Measurements from ENCODE around the gene MECR.

The MECR gene

GRCh38 chr1:29202053-29202452 is 28.7 kb downstream of the MECR start:
- DNase-seq (ENCODE audit: low spot score), result no peak

DNA sequence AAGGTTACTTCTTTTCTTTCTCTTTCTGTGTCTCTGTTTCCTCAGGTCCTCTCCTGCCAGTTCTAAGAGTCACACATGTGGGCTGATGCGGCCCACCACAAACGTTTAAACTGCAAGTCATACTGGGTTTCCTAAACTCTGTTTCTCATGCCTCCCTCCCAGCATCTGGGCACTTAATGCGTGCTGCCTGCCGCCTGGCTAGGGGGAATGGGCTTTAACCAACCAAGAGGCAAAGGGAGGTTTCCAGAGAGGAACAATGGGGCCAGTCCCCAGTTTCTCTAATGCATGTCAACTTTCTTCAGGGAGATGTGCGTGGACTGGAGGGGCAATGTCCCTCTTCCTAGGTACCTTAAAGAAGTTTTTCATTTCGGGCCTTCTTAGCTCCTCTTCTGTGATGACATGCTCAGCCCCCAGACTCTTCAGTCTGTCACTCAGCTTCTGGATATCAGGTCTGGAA is 29.1 kb downstream of the MECR start:
- DNase-seq (ENCODE audit: low spot score), result no peak

- no peak for DNase-seq (ENCODE audit: low spot score)
Measured at GRCh38 chr1:29200906-29201594, 29.7 kb downstream of the MECR start.

DNA sequence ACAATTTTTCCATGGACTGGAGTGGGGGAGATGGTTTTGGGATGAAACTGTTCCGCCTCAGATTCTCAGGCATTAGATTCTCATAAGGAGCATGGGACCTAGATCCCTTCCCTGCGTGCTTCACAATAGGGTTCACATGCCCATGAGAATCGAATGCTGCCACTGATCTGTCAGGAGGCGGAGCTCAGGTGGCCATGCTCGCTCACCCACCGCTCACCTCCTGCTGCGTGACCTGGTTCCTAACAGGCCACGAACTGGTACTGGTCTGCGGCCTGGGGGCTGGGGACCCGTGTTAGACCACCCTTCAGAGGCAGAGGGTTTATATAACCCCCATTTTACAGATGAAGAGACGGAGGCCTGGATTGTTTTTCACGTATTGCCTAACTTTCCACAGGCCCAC is 32.7 kb downstream of the MECR start:
- DNase-seq (ENCODE audit: low spot score), result no peak

DNA sequence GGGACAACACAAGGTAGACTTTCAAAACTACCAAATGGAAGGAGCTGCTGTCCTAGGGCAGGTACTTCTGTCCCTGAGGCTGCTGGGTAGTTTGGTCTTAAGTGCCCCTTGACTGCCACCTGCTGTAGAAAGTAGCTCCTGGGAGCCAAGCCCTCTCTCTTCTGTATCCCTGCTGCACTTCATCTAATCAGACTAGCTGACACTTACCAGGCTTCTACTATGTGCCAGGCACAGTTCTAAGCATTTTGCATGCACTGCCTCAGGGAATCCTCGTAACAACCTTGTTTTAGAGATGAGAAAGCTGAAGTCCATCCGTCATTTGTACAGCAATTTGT is 33.2 kb downstream of the MECR start:
- peak; percentile 63 for DNase-seq (ENCODE audit: low spot score)

GRCh38 chr1:29196863-29197589 is 33.7 kb downstream of the MECR start:
- DNase-seq (ENCODE audit: low spot score), result no peak

DNA sequence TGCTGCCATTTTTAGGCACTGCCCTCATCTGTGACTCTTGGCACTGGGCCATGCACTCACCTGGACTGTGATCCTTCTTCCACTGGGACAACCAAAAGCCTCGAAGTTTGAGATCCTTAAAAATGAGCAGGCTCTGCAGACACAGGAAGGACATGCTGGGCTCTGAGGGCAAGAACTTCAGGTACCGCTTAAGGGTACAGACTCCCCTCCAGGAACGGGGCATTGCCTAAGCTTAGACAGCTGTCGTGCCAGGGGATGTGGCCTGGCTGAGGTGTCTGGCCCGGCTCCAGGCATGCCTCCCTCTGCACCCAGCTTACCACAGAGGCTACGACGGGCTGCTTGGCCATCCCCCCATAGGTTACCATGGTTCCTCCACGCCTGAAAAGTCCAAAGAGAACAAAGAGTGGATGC is 34.8 kb downstream of the MECR start:
- DNase-seq (ENCODE audit: low spot score), result no peak

DNA sequence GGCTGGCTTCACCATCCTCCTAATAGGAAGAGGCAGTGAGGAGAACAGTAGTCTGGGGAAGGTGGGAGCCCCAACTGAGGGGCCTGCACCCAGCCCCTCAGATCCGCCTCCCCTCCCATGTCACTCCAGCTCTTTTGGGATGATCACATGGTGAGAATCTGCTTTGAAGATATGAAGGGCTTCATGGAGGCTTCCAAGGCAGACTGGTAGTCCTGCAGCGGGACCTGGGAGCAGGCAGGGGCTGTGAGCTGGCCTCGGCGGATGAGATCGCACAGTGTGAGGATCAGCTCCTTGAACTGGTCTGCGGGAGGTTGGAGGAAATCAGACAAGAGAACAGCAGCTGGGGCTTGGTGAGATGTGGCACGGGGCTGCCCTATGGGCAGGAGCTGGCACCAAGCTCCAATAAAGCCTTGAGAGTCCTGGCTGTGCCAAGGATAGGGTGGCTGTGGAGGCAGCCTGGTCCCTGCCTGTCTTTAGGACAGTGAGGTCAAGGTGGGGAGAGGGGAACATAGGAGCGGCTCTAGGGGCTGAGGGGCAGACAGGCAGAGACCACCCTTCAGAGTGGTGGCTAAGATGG is 36.8 kb downstream of the MECR start:
- DNase-seq (ENCODE audit: low spot score), result no peak

DNA sequence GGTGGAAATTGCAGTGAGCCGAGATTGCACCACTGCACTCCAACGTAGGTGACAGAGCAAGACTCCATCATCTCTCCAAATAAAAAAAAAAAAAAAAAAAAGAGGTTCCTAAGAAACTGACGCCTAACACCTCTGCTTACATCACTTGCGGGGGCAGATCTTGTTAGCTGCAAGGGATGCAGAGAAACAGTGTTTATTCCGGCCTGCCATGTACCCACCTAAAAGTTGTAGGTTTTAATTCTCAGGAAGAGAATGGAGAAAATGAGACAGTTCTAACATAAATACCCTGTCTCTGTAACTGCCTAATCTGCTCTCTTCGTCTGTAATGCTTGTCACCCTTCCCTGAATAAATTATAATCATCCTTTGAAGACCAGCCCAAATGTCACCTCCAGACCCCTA is 40.0 kb downstream of the MECR start:
- no peak for DNase-seq (ENCODE audit: low spot score)

GRCh38 chr1:29186707-29187106 is 44.0 kb downstream of the MECR start:
- DNase-seq (ENCODE audit: low spot score), result no peak

DNA sequence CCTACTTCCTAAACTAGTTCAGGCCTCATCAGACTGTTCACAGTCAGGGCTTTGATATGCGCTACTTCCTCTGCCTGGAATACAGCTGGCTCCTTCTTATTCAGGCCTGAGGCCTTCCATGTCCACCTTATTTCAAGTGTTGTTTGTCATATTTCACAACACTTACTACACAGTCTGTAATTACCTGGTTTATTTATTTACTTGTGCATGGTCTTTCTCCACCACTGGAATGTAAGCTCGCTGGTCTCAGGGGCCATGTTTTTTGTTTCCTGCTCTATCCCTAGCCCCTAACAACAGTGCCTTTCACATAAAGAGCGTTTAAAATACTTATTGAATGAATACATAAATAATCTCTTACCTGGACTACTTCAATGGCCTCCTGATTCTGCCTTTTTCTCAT is 44.5 kb downstream of the MECR start:
- DNase-seq (ENCODE audit: low spot score), result no peak

DNA sequence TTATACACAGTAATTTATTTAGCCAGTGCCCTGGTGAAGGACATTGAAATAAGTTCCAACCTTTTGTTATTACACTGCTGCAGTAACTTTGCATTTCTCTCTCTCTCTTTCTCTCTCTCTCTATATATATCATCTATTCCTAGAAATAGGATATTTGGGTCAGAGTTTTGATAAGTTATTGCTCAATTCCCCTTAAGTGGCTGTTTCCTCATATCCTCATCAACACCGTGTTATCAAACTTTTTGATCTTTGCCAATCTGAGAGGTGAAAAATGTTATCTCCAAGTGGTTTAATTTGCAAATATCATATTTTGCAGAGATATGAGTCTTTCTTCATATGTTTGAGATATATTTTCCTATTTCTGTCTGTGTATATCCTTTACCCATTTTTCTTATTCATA is 47.4 kb downstream of the MECR start:
- no peak for DNase-seq (ENCODE audit: low spot score)

GRCh38 chr1:29181413-29182225 is 49.1 kb downstream of the MECR start, which contains the start of gene SRSF4:
Gene SRSF4 (minus strand): TSS chr1:29181900. CDS start chr1:29181752, 148 bp downstream.
- DNase-seq (ENCODE audit: low spot score), result peak; percentile 97

- DNase-seq (ENCODE audit: low spot score), result no peak
Measured at GRCh38 chr1:29180497-29181412, 50.0 kb downstream of the MECR start.

- no peak for DNase-seq (ENCODE audit: low spot score)
Measured at GRCh38 chr1:29179641-29180184, 51.0 kb downstream of the MECR start.

- no peak for DNase-seq (ENCODE audit: low spot score)
Measured at GRCh38 chr1:29177022-29177705, 53.6 kb downstream of the MECR start.

- no peak for DNase-seq (ENCODE audit: low spot score)
Measured at GRCh38 chr1:29176576-29176975, 54.2 kb downstream of the MECR start.

DNA sequence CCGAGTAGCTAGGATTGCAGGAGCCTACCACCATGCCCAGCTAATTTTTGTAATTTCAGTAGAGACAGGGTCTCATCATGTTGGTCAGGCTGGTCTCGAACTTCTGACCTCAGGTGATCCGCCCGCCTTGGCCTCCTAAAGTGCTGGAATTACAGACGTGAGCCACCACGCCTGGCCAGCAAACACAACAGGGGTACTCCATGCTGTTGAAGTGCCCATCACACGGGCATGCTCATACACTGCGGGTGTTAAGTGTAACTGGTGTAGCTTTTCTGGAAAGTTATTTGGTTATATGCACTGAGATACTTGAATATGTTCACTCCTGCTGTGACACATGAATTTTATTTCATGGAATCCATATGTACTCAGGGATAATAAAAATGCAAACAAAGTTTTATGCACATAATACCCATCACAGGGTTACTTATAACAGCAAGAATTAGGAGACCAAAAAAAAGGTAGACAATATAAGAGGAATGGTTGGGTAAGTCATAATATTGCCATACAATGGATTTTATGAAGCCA is 58.3 kb downstream of the MECR start:
- no peak for DNase-seq (ENCODE audit: low spot score)

- no peak for DNase-seq (ENCODE audit: low spot score)
Measured at GRCh38 chr1:29171521-29171920, 59.2 kb downstream of the MECR start.

DNA sequence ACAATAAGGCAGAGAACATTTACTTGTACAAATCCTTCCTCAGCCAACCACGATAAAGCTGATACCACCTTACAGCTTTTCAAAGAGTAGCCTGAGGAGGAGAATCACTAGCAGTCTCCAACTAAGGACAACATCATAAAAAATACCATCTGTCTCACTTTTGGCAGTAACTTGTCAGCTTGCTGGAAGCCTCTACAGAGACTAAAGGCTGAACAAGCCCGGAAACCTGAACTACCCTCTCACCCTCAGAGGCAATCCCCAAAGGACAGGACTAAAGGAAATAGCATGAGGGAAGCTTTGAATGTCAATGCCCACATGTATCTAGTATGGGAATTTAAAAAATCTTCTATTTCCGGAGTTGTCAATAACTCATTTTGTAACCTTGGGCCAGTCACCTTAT is 59.6 kb downstream of the MECR start:
- DNase-seq (ENCODE audit: low spot score), result no peak

Measured in D341Med (cell line).